Left lobe of liver (tissue), 2 donors: ENCODE measurements around the gene DOK7. TPM values are rescaled to one million over a fixed set of nuclear protein-coding genes. Genes with fewer than 3 reads are reported as not detected.
A peak's percentile ranks its signal among the peaks of the same experiment; 100 is the strongest.
"Not testable (repeated sequence)": the region's sequence is repeated elsewhere in the genome, so short reads cannot be mapped to it uniquely, and the experiment has no call there.

Experiments used
- ATAC-seq: fragments of 200-7000 bp; cut with Tn5 transposase; one replicate; pipeline ENCODE4 v1.9.1; 2020; ENCODE audit warnings: mild to moderate bottlenecking, moderate library complexity
- DNase-seq: peaks from one replicate; pipeline ENCODE4 v3.0.0-alpha.2; 2020; ENCODE audit warnings: low spot score
- total RNA-seq: library from RNA; stranded (reverse); gene quantifications from one replicate; pipeline ENCODE4 v1.2.1, GENCODE V29; 2021
- donor health status: DM: no; HTN: no; CAD: no; lungs with moderate emphysema.
- donor health status: DM: no; HTN: yes; CAD: no.

Gene DOK7
- total RNA-seq, 1 donor from 2014 or later: 0.83 TPM

- ATAC-seq: peak; percentile 12
Observed at GRCh38 chr4:3442460-3442958, 20.6 kb upstream of the DOK7 start.

DNA sequence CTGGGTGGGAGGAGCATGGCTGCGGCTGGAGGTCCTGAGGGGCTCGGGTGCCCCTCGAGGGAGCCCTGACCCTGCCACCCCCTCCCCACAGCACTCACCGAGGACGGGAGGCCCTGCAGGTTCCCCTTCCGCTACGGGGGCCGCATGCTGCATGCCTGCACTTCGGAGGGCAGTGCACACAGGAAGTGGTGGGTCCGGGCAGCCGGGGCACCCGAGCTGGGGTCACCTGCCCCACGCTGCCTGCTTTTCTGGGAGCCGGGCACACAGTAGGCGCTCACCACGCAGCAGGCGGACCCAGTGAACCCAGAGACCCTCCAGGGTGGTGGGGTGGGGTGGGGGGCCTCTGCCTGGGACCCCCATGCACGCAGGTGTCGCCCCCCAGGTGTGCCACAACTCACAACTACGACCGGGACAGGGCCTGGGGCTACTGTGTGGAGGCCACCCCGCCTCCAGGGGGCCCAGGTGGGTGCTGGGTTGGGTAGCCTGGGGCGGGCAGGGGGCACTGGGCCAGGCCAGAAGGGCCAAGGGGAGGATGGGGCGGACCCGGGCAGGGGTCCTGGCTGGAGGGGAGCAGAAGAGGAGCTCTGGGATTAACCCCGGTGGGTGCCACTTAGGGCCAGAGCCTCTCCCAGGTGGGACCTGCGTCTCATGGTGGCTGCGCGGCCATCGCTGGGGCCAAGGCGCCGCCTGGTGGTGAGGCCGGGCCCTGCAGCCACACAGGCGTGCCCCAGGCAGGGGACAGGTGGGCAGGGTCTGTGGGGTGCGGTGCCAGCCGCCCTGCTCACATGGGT, 20.0 kb upstream of the DOK7 start:
- peak; percentile 76 for DNase-seq

More at GRCh38 chr4:3442460-3442958, 20.6 kb upstream of the DOK7 start:
- DNase-seq: no peak

DNA sequence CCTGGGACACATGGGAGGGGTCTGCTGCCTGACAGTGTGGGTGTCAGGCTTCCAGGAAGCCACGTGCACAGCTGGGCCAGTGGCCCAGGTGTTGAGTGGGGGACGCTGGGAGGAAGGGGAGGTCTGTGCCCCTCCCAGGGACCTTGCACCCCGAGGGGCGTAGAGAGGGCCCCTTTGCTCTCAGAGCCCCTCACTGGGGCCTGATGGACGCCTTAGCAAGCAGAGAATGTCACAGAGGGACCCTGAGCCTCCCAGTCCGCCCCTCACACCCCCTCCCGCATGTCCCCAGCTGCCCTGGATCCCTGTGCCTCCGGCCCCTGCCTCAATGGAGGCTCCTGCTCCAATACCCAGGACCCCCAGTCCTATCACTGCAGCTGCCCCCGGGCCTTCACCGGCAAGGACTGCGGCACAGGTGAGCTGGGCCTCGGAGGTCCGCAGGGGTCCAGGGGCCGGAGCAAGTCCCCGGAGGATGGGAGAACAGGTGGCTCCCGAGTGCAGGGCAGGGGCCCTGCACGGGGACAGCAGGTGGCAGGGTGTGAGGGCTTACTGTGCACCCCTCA, 19.3 kb upstream of the DOK7 start:
- ATAC-seq (no peak), DNase-seq (no peak)

More for the DNA sequence above, 20.0 kb upstream of the DOK7 start:
- peak; percentile 75 for ATAC-seq

DNA sequence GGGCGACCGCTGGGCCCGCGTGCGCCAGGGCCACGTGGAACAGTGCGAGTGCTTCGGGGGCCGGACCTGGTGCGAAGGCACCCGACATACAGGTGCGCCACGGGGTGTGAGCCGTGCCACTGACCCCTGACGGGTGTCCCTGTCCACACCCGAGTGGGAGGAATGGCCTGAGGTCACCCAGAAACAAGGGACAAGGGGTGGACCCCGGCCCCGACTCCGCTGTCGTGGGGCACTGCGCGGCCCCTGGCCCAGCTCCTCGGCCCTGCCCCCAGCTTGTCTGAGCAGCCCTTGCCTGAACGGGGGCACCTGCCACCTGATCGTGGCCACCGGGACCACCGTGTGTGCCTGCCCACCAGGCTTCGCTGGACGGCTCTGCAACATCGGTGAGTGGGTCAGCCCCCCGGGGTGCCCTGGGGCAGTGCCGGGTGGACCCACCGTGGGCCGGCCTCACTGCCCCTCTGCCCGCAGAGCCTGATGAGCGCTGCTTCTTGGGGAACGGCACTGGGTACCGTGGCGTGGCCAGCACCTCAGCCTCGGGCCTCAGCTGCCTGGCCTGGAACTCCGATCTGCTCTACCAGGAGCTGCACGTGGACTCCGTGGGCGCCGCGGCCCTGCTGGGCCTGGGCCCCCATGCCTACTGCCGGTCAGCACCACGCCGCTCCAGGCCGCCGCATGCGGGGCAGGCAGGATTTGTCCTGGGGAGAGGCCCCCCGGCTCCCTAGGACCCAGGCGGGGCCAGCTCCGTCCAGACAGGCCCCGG, 18.6 kb upstream of the DOK7 start:
- DNase-seq (no peak), ATAC-seq (no peak)

- ATAC-seq (no peak), DNase-seq (no peak)
Observed at GRCh38 chr4:3445111-3445820, 17.8 kb upstream of the DOK7 start.

- ATAC-seq (no peak), DNase-seq (no peak)
Observed at GRCh38 chr4:3445829-3446545, 17.1 kb upstream of the DOK7 start.

GRCh38 chr4:3446631-3447320, 16.3 kb upstream of the DOK7 start:
- DNase-seq: no peak
- no peak for ATAC-seq

GRCh38 chr4:3447431-3448395, 15.4 kb upstream of the DOK7 start:
- DNase-seq: no peak
- no peak for ATAC-seq

GRCh38 chr4:3449047-3449573, 14.0 kb upstream of the DOK7 start:
- DNase-seq: no peak
- no peak for ATAC-seq

DNA sequence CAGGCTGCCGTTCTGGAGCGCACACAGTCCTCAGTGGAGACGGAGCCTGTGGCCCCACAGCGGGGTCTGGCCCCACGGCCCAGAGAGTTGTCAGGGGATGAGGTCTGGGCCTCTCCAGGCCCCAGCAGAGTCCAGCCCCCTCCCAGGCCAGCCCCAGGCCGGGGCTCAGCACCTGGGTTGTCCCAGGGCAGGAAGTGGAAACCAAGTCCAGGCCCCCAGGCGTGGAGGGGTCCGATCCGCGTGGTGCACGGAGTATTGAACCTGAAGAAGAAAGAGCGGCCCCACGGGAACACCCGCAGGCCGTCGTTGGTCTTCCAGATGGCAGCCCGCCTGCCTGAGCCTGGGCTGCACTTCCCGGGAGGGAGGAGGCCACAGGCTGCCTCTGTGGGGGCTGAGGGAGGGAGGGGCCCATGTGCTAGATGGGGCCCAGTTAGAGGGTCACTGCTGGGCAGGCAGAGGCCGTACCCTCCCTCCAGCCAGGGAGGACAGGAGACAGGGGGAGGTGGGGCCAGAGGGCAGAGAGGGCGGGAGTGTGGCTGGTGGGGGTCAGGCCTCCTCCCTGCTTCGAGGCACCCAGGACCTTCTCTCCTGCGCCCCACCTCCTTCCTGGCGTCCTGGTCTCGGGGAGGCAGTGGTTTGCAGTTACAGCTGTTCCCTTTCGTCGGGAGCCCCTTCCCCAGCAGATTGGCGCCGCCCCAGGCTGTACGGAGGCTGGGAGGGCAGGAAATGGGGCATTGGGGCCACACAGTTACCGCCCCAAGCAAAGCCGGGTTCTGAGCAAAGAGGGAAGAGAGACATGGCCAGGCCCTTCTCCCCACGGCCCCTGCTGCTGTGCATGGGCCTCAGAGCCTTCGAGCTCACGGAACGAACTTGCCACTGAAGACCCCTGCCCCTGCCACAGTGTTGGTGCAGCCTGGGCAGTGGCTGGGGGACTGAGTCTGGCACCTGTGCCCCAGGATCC, 13.3 kb upstream of the DOK7 start:
- ATAC-seq: peak; percentile 19
- no peak for DNase-seq

- DNase-seq (no peak), ATAC-seq (no peak)
Observed at GRCh38 chr4:3450643-3451042, 12.5 kb upstream of the DOK7 start.

DNA sequence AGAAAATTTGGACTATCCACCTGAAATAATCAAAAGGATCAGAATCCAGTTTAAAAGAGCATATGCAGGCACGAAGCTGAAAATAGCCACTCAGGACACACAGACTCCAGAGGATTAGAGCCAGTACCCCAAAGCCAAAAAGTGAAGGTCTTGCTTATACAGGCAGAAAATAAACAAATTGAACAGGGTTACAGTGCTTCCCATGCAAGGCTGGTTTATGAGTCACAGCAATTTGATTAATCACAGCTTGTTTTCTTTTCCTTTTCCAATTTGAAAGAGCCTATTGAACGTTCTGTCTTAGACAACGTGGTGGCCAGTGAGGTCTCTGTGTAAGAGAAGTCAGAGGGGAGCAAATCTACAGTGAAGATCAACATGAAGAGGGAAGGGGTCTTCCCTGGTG, 11.2 kb upstream of the DOK7 start:
- no peak for DNase-seq

DNA sequence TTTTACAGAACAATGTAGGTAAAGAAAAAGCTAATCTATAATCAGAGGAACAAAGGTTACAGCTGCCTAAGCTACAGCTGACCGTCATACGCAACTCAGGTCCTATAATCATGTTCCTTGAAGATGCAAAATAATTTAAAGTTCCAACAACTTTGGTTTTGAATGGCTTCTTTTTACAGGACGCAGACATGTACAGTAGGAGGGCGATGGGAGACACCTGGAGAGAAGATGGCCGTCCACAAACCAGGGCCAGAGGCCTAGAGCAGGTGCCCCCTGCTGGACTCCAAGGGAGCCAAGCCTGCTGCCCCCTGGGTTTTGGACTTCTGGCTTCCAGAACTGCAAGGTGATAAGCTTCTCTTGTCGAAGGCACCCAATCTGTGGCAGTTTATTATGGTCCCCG, 10.7 kb upstream of the DOK7 start:
- ATAC-seq (peak; percentile 55), DNase-seq (no peak)

More for the DNA sequence above, 11.2 kb upstream of the DOK7 start:
- ATAC-seq: peak; percentile 23

GRCh38 chr4:3455596-3455995, 7.5 kb upstream of the DOK7 start:
- DNase-seq, ATAC-seq: not testable (repeated sequence)

GRCh38 chr4:3458371-3458770, 4.7 kb upstream of the DOK7 start:
- ATAC-seq (no peak), DNase-seq (no peak)

DNA sequence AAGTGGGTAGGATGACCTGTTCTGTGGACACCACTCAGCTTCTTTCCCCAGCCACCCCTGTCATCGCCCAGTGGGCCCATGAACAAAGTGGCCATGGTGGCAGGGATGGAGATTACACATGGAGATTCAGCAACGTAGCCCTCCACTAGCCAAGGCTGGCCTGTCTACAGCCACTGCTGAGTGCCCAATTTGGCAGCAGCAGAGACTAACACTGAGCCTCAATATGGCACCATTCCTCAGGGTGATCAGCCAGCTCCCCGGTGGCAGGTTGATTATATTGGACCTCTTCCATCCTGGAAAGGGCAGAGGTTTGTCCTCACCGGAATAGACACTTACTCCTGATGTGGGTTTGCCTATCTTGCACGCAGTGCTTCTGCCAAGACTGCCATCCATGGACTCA, 4.0 kb upstream of the DOK7 start:
- DNase-seq, ATAC-seq: not testable (repeated sequence)

DNA sequence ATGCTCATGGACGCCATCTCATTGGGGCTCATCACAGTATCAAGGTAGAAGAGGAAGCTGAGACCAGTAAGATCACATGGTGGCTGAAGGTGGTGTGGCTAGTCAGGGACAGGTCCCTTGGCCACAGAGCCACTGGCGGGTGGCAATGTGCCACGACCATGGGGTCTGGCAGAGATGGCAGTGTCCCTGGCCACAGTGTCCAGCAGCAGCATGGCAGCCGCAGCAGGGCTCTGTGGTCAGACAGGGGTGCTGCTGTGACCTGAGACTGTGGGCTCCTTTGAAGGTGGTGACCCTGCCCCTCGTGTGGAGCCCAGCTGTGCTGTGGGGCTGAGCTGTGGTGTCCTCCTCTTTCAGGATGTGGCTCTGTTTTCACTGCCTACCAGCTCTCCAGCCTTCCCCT, 2.2 kb upstream of the DOK7 start:
- no peak for DNase-seq
- no peak for ATAC-seq
